CD4-positive, alpha-beta T cell treated with Interleukin-10 for 1 hour (primary cell): Measurements from ENCODE around the gene SOX1.

Experiments used
- DNase-seq: peaks from one replicate; pipeline ENCODE4 v3.0.0-alpha.2; 2020

Gene SOX1

GRCh38 chr13:112067116-112067741 lies at the start of gene SOX1:
Gene SOX1 (plus strand): TSS chr13:112067149. CDS start chr13:112067659, 510 bp downstream.
- no peak for DNase-seq

DNA sequence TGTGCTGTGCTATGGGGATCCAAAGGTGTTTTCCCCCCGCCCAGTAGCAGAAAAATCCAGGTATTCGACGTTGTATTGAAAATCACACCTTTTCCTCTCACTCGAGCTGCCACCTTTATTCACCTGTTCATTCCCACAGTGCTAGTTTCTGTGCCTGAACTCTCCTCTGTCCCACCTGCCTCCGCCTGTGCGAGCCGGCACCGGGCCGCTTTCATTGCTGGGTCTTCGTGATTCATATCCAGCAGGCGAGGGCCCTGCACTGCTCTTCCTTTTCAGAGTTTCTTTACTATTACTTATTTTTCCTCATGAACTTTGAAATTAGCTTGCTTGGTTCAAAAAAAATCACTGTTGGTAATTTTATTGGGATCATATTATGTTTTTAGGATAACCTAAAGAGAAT lies 42.4 kb upstream of the SOX1 start:
- DNase-seq: no peak

GRCh38 chr13:112027250-112027649 lies 39.7 kb upstream of the SOX1 start:
- DNase-seq: no peak

GRCh38 chr13:112028481-112028880 lies 38.5 kb upstream of the SOX1 start:
- DNase-seq: no peak

- DNase-seq: no peak
Observed at GRCh38 chr13:112029143-112029542, 37.8 kb upstream of the SOX1 start.

DNA sequence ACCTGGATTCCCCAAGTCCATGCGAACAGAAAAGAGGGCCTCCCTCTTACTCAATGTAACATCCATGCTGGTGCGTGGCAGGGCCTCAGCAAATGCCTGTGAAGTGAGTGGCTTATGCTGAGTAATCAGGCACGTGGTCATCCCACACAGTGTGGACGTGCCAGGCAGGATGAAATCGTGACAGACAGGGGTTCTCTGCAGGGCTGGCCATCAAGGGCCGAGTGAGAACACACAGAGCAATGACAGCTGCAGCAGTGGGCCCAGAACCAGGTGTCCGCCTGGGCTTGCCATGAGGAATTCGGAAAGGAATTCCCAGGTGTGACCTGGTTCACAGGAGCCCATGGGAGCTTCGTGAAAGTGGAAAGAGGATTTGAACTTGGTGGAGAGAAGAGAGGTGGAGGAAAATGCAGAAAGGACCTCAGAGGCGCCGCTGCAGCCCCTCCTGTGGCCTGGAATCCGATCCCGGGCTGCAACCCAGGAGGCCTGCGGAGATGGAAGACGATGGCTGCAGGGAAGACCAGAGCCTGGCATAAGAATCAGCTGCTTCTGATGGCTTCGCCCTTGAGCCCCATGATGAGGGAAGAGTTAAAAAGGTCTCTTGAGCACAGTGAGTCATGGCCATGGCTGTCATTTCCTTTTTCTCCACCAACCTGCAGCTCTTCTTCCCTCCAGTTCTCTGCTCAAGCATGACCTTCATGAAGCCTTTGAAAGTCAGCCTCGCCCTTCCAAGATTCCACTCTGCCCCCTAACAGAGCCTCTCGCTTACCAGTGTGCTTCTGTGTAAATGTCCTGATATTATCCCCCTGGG lies 34.6 kb upstream of the SOX1 start:
- no peak for DNase-seq

DNA sequence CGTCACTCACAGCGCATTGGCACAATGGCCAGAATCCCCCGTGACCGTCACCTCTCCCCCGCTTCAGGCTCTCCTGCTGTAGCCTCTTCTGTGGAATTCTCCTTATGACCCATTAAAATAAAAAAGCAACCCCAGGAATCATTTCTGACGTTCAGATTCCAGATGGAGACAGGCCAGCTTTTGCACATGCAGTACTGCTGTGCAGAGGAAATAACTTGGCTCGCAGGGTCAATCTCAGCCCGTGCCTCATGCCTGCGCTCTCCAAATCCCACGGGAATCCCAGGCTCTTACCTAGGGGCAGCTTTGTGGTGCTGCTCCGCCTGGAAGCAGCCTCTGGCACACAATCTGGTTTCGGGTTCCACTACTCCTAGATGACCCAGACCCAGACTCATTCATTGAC lies 32.7 kb upstream of the SOX1 start:
- DNase-seq: no peak

GRCh38 chr13:112034846-112035245 lies 32.1 kb upstream of the SOX1 start:
- DNase-seq: no peak

GRCh38 chr13:112042496-112042895 lies 24.5 kb upstream of the SOX1 start:
- no peak for DNase-seq

- DNase-seq: no peak
Observed at GRCh38 chr13:112052213-112052612, 14.7 kb upstream of the SOX1 start.

DNA sequence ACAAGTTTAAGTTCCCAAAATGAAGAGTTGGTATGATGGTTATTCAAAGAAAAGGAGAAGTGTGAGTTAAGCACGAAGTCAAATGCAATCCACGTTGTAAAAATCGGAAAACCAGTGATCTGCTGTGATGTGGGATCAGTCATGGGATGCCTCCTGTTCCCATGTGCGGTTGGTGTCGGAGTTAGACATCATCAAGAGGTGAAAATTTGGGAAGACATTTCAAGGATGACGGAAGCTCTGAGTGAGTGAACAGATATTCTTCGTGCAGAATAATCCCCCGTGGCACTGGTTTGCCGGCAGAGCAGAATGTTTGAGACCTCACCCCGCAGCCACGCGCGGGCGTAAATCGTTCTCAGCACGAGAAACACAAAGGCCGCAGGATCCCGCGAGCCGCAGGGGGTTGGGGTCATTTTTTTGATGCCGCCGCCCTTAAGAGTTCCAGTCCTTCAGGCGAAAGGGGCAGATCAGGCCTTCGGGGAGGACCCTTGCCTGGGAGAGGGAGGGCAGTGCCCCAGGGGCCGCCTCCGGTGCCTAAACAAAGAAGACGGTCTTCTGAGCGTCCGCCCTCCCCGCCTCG lies 13.7 kb upstream of the SOX1 start:
- DNase-seq: no peak

- DNase-seq: no peak
Observed at GRCh38 chr13:112053744-112054615, 13.0 kb upstream of the SOX1 start.

DNA sequence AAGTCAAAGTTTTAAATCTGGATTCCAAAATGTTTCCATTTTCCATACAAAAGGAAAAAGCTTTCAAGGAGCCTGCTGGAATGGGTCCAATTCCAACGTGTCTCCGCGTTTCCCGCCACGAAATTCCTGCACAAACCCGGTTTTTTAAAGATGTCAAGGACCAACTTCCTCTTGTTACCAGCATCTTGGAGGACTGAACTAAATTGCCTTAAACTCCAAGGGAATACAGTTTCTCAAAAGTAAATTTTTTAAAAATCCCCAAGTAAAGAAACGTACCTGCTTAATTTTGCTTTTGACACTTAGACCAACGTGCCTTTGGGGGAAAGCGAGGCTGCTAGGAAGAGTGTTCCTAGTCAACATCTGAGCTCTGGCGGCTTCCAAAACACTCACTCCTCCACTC lies 12.3 kb upstream of the SOX1 start:
- no peak for DNase-seq

DNA sequence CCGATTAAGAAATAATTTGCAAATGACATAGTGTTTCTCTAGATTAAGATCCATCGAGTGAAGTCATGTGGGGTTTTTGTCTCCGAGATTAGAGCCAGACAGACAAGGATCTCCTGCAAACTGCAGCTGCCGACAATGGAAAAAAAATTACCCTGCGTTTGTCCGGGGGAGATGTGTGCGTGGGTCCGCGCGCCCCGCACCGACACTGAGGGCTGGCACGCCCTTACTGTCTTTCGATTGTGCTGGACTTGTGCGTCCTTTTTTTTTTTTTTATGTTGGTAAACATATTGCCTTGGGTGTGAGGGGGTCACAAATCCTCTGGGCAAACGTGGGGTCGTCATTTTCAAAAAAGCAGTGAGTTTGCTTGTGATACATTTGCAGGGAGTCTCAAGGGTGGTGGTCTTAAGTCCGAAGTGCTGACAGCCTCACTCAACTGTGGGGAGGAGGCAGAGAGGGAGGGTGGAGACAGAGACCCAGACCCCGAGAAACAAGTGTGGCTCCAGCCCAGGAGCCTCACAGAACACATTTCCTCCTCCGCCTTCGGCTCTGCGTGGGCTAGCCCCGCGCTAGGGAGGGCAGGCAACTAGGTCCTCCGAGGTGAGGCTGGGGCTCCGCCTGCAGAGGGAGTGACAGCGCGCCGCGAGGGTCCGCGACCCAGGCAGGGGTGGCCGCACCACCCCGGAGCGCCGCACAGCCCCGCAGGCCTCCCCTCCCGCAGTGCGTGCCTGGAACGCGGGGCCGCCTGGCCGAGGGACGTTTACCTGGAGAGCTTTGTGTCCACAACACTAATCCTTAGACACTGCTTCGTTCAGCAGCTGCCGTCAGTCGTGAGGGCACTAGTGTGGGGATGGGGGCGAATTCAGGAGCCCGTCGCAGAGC lies 11.7 kb upstream of the SOX1 start:
- DNase-seq: no peak

- no peak for DNase-seq
Observed at GRCh38 chr13:112055915-112056269, 11.1 kb upstream of the SOX1 start.

GRCh38 chr13:112056284-112056727 lies 10.6 kb upstream of the SOX1 start:
- no peak for DNase-seq

- no peak for DNase-seq
Observed at GRCh38 chr13:112056739-112057438, 10.1 kb upstream of the SOX1 start.

DNA sequence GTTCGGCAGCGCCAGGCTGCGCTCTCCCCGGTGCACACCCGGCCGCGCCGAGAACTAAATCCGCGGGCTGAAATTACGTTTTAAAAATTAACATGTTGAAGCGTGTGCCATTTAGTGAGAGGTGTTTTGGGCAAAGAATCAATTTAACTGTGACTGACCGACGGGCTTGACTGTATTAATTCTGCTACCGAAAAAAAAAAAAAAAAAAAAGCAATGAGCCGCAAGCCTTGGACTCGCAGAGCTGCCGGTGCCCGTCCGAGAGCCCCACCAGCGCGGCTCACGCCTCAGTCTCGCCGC lies 9.6 kb upstream of the SOX1 start:
- DNase-seq: no peak

DNA sequence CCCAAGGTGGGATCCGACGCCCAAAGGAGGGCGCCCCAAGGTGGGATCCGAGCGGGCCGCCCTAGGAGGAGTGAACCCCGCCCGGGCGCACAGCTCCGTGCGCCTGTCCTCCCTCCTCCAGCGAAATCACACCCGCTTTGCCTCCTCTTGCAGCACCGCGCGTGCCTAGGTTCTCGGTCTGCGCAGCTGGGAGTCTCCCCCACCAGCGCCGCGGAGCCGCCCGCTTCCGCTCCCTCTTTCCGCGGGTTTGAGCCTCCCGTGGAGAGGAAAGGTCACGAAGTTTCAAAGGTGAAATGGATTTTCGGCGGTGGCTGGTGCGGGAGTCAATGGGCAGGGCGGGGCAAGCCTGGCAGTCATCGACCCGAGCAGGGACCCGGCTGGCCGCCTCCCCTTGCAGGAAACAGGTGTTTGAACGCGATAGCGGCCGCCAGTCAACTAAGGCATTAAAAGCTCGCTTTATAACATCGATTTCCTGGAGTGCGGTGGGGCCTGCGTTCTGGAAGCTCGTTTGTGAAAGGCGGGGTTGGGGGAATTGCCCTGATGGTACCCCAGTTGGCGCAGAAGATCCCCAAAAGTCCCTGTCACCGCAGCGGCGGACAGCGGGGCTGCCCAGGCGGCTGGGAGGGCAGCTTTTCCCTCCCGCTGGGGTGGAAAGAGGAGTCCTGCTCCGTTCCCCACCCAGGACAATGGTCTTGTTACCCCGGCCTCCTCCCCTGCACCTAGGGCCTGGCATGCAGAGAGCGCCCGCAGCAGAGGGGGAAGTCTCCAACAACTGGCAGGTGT lies 9.0 kb upstream of the SOX1 start:
- DNase-seq: no peak

DNA sequence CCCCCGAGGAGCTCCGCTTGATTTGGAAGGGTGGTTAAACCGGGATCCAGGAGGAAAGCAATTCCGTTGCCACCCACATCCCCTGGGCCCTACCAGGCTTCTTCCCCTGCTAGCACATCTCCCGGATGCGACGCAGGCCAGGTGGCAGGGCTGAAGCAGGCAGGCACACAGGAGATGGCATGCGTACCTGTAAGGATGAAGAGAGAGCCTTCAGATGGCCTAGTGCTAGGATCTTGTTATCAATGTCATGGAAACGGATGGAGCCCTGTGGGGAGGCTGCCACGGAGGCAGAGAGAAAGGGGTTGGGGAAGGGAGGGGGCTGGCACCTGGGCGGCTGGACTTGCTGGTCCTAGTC lies 8.5 kb upstream of the SOX1 start:
- DNase-seq: no peak

DNA sequence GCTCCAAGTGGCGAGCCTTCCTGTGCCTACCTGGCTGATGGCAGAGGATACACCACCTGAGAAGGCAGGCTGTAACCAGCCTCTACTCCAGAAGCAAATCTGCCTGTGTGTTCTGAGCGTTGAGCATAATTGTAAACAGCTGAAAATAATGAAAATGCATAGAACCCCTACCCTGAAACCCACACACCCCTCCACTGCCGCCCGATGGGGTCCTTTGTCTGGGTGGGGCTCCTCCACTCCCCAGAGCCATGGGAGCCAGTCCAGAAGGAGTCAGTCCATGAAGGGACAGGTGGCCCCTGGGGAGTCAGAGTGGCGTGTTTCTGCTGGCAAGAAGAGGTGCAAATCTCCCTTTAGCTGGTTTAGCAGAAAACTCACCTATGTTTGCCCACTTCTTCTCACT lies 8.0 kb upstream of the SOX1 start:
- no peak for DNase-seq
